ENCODE data around the gene KRTAP12-1.
"Not testable (repeated sequence)": the region's sequence is repeated elsewhere in the genome, so short reads cannot be mapped to it uniquely, and the experiment has no call there.

The KRTAP12-1 gene

DNA sequence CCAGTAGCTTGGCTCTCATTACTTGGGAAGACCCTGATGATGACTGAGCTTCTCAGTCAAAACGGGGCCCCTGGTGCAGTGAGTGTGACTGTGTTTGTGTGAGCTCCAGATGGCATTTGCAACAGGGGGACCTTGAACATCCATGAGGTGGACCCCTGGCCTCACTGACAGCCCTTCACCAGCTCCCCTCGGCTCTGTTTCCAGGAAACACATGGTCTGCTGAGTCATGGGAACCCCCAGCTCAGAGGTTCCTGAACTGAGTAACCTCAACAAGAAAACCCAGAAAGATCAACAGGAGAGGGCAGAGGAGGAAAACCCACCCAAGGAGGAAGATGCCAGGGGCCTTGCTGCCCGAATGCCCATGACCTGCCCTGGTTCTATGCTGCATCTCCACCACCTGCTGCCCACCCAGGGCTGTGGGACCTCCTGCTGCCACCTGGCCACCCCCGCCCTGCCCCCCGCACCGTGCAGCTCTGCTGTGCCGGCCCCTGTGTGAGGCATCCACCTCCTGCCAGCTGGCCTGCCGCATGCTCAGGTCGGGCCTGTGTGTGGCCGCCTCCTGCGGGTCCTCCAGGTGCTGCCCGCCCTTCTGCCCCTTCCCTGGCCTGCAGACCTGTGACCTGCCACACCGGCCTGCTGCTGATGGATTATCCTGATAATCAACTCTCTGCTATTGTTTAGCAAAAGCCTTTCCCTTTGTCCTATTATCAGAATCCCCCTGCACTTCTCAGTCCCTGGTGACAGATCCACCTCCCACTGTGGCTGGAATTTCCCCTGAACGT, 4.2 kb upstream of the KRTAP12-1 start:
- POLR2A ChIA-PET (ENCODE audit: low non-redundant PET): no interaction called here
- no peak for DNase-seq (ENCODE audit: low spot score)
- CTCF ChIA-PET: no interaction called here
- H3K27ac ChIP-seq: no peak overlapping the region
- TF ChIP-seq, protein P1, sequence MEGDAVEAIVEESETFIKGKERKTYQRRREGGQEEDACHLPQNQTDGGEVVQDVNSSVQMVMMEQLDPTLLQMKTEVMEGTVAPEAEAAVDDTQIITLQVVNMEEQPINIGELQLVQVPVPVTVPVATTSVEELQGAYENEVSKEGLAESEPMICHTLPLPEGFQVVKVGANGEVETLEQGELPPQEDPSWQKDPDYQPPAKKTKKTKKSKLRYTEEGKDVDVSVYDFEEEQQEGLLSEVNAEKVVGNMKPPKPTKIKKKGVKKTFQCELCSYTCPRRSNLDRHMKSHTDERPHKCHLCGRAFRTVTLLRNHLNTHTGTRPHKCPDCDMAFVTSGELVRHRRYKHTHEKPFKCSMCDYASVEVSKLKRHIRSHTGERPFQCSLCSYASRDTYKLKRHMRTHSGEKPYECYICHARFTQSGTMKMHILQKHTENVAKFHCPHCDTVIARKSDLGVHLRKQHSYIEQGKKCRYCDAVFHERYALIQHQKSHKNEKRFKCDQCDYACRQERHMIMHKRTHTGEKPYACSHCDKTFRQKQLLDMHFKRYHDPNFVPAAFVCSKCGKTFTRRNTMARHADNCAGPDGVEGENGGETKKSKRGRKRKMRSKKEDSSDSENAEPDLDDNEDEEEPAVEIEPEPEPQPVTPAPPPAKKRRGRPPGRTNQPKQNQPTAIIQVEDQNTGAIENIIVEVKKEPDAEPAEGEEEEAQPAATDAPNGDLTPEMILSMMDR (conservative IDR thresholded peaks at IDR 0.05; ENCODE audit: low read depth): no peak

GRCh38 chr21:44685050-44685449, 3.1 kb upstream of the KRTAP12-1 start:
- DNase-seq (ENCODE audit: low spot score); H3K27ac ChIP-seq; CTCF ChIA-PET; POLR2A ChIA-PET (ENCODE audit: low non-redundant PET): not testable (repeated sequence)

GRCh38 chr21:44684483-44684882, 2.5 kb upstream of the KRTAP12-1 start:
- no peak overlapping the region for H3K27ac ChIP-seq
- ChIA-PET CTCF (no interaction called here), POLR2A (ENCODE audit: low non-redundant PET) (no interaction called here)
- no peak for DNase-seq (ENCODE audit: low spot score)
- TF ChIP-seq, protein P1 (conservative IDR thresholded peaks at IDR 0.05; ENCODE audit: low read depth): no peak

DNA sequence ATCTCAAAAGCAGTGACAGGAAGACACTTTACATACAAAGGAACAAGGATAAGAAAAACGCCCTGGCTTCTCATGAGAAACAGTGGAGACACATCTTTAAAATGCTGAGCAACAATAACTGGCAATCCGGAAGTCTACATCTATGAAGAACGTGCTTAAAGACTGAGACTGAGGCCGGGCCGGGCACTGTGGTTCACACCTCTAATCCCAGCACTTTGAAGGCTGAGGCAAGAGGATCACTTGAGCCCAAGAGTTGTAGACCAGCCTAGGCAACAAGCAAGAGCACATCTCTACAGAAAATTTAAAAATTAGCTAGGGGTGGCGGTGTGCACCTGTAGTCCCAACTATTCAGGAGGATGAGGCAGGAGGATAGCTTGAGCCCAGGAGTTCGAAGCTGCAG, 2.1 kb upstream of the KRTAP12-1 start:
- POLR2A ChIA-PET (ENCODE audit: low non-redundant PET): no interaction called here
- CTCF ChIA-PET: no interaction called here
- TF ChIP-seq, protein P1 (conservative IDR thresholded peaks at IDR 0.05; ENCODE audit: low read depth): no peak
- H3K27ac ChIP-seq: no peak overlapping the region
- no peak for DNase-seq (ENCODE audit: low spot score)

DNA sequence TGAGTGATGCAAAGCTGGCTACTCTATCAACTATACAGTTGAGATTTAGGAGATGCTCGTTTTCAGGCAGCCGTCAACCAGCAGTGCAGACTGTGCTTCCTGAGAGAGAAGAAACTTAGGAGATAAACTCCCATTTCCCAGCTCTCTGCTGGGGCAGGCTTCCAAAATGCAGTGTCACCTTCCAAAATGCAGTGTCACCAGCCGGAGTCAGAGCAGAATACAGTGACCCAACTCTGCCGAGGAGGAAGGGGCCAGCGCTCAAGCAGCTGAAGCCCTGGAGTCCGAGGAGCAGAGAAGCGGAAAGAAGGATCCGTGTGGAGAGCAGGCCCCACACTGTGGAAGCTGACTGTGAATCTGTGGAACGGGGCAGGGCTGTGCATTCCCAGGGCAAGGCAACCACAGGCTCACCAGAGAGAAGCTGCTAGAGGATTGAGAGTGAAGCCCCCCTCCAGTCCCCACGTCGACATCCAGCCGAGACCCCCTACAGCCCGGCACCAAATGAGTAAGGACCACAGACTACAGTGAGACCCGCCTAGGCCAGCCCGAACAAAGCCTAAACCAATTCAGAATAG, 703 bp upstream of the KRTAP12-1 start:
- no peak for DNase-seq (ENCODE audit: low spot score)
- POLR2A ChIA-PET (ENCODE audit: low non-redundant PET): no interaction called here
- H3K27ac ChIP-seq: no peak overlapping the region
- TF ChIP-seq, protein P1 (conservative IDR thresholded peaks at IDR 0.05; ENCODE audit: low read depth): no peak
- CTCF ChIA-PET: no interaction called here

DNA sequence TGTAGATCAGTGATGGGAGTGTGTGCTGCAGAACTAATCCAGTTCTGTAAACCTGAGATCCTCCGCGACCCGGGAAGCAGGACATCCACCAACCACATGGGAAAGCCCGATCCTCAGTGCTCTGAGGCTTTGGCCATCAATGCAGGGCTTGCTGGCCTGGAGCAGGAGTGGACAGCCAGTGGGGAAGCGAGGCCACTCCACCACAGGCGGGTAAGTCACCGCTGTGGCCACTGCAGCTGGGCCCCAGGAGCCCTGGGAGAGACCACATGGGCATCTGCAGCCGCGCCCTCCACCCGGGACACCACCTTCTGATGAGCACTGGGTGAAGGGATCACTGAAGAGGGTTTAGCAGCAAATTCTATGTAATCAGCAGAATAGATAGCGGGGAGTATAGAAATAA, 811 bp downstream of the KRTAP12-1 start:
- ChIA-PET POLR2A (ENCODE audit: low non-redundant PET) (no interaction called here), CTCF (no interaction called here)
- DNase-seq (ENCODE audit: low spot score): no peak
- TF ChIP-seq, protein P1 (conservative IDR thresholded peaks at IDR 0.05; ENCODE audit: low read depth): no peak
- H3K27ac ChIP-seq: no peak overlapping the region

- DNase-seq (ENCODE audit: low spot score): no peak
- no peak overlapping the region for H3K27ac ChIP-seq
- ChIA-PET POLR2A (ENCODE audit: low non-redundant PET) (no interaction called here), CTCF (no interaction called here)
- TF ChIP-seq, protein P1 (conservative IDR thresholded peaks at IDR 0.05; ENCODE audit: low read depth): no peak
Observed at GRCh38 chr21:44677881-44678280, 4.1 kb downstream of the KRTAP12-1 start.
